Esophagus (tissue), 2 donors: Measurements from ENCODE around the gene DUSP3. TPM values are rescaled to one million over a fixed set of nuclear protein-coding genes. Genes with fewer than 3 reads are reported as not detected.

Experiments
- H3K27ac ChIP-seq, 2 donors: one replicate each; pipeline ENCODE4 v1.5.1; 2013; ENCODE audit warnings: low read depth in 2 of 2, mild to moderate bottlenecking in 2 of 2, inconsistent platforms in 1 of 2, low read length in 1 of 2, moderate library complexity in 1 of 2
- H3K27me3 ChIP-seq, 2 donors: one replicate each; pipeline ENCODE4 v1.6.1; 2013; ENCODE audit warnings: low read length in 2 of 2, control low read depth in 1 of 2, mild to moderate bottlenecking in 1 of 2; ENCODE audit not compliant: insufficient read depth in 2 of 2, control insufficient read depth in 1 of 2
- H3K36me3 ChIP-seq, 2 donors: one replicate each; pipeline ENCODE4 v1.6.1; 2013; ENCODE audit warnings: low read length in 1 of 2; ENCODE audit not compliant: control insufficient read depth in 2 of 2, insufficient read depth in 2 of 2
- H3K4me1 ChIP-seq, 2 donors: one replicate each; pipeline ENCODE4 v1.6.1; 2013; ENCODE audit warnings: low read length in 1 of 2; ENCODE audit not compliant: control insufficient read depth in 2 of 2, insufficient read depth in 2 of 2
- H3K4me3 ChIP-seq, 2 donors: one replicate each; pipeline ENCODE4 v1.5.1; 2013; ENCODE audit warnings: low read length in 2 of 2, mild to moderate bottlenecking in 2 of 2, low read depth in 1 of 2, moderate library complexity in 1 of 2
- H3K9me3 ChIP-seq, 2 donors: one replicate each; pipeline ENCODE4 v1.6.1; 2013; ENCODE audit warnings: mild to moderate bottlenecking in 2 of 2, low read depth in 1 of 2, low read length in 1 of 2, moderate library complexity in 1 of 2; ENCODE audit not compliant: control insufficient read depth in 2 of 2, insufficient read depth in 1 of 2
- WGBS, 2 donors: extraction: QIAGEN DNeasy Blood & Tissue Kit; methylation state at CpG; one replicate each; pipeline ENCODE4 v1.1.7; 2013; 5-methylcytosine and 5-hydroxymethylcytosine counted together
- polyA plus RNA-seq, 2 donors: library from polyadenylated mRNA; stranded (reverse); fragments of 200-250 nt; gene quantifications; one replicate each; pipeline ENCODE4 v1.2.3, GENCODE V29; 2013
- donor health status: healthy with polysubstance abuse.
- donor health status: Bipolar disorder and iron deficiency.

The DUSP3 gene
- polyA plus RNA-seq, 2 donors, result 29.4 to 56.8 TPM

DNA sequence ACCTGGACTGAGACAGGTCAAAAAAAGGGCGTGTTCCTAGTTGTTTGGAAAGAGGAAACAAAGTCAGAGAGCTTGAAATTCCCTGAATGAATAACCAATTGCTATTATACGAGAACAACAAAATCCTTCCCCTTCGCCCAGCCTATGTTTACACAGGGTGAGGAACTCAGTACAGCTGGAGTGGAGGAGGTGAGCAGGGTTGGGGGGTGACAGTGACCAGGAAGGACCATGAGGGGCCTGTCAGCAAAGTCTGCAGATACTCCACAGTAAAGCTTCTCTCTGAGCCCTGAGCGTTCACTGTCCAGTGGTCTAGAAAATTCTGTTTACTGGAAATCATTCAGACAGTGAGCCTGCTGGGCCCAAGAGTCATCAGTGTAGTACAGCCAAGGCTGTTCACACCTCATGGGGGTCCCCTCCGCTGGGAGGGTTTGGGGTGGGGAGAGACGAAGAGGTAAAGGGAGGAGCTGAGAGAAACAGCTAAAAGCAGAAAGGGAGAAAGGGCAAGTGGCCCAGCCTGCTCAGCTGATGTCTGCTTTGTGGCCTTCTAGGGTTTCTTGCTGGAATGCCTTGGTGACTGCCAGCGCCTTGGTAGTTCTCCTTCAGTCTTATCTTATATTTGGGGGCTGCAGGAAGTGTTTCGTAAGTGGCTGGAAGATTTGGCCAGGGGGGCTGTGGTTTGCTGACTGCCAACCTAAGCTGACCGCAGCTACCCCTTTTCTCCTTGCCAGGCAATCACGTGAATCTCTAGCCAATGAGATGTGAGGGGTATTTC is 5.7 kb downstream of the DUSP3 start:
- 70 to 72% methylated on average over 10 of the region's 10 CpGs for WGBS, 2 donors
- peak overlapping the region; percentile 56 to 81 for H3K27ac ChIP-seq
- H3K36me3 ChIP-seq, result peaks cover 7 to 34% of the 10 kb centered on the region in 2 donors

GRCh38 chr17:43771463-43771862 is 7.3 kb downstream of the DUSP3 start:
- no peaks in the 10 kb centered on the region for H3K27me3 ChIP-seq
- H3K9me3 ChIP-seq, result no peaks in the 10 kb centered on the region
- H3K27ac ChIP-seq, result no peak overlapping the region
- peaks cover 3 to 9% of the 10 kb centered on the region in 2 donors for H3K4me1 ChIP-seq
- WGBS, 2 donors, result 90 to 92% methylated on average over 9 of the region's 9 CpGs
- no peak overlapping the region for H3K4me3 ChIP-seq
- H3K36me3 ChIP-seq, result peaks cover 7 to 41% of the 10 kb centered on the region in 2 donors

More for the DNA sequence above, 5.7 kb downstream of the DUSP3 start:
- peaks cover 6 to 9% of the 10 kb centered on the region in 2 donors for H3K4me1 ChIP-seq
- no peaks in the 10 kb centered on the region for H3K27me3 ChIP-seq
- H3K9me3 ChIP-seq, result no peaks in the 10 kb centered on the region
- no peak overlapping the region for H3K4me3 ChIP-seq

- Histone ChIP-seq H3K27me3 (no peaks in the 10 kb centered on the region), H3K4me1 (peaks cover 0 to 9% of the 10 kb centered on the region in 2 donors), H3K27ac (no peak overlapping the region), H3K4me3 (no peak overlapping the region), H3K9me3 (no peaks in the 10 kb centered on the region), H3K36me3 (peaks cover 7 to 41% of the 10 kb centered on the region in 2 donors)
- WGBS, 2 donors, result 80 to 86% methylated on average over 2 of the region's 2 CpGs
Observed at GRCh38 chr17:43770957-43771356, 7.8 kb downstream of the DUSP3 start.

- Histone ChIP-seq H3K9me3 (no peaks in the 10 kb centered on the region), H3K4me1 (peaks cover 0 to 9% of the 10 kb centered on the region in 2 donors), H3K36me3 (peaks cover 7 to 38% of the 10 kb centered on the region in 2 donors), H3K27ac (no peak overlapping the region), H3K4me3 (no peak overlapping the region), H3K27me3 (no peaks in the 10 kb centered on the region)
- 93 to 94% methylated on average over 11 of the region's 11 CpGs for WGBS, 2 donors
Observed at GRCh38 chr17:43769859-43770258, 8.9 kb downstream of the DUSP3 start.

DNA sequence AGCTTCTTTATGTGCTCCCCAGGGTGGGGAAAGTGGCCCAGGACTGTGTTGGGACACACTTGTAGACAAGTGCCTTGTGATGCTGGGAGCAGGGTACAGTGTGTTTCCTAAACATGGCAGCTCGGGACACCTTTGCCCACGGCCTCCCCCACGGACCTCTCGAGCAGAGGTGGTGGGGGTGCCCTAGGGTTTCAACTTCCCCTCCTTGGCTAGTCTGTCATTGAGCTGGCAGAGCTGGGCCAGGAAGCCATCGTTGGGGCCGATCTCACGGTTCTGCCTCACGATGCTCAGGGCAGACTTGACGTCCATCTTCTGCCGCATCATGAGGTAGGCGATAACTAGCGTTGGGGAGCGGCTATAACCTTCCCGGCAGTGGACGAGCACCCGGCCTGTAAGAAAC is 9.4 kb downstream of the DUSP3 start:
- Histone ChIP-seq H3K4me3 (no peak overlapping the region), H3K27ac (no peak overlapping the region), H3K36me3 (peaks cover 7 to 33% of the 10 kb centered on the region in 2 donors), H3K9me3 (no peaks in the 10 kb centered on the region), H3K4me1 (peaks cover 0 to 9% of the 10 kb centered on the region in 2 donors), H3K27me3 (no peaks in the 10 kb centered on the region)
- WGBS, 2 donors, result 90 to 91% methylated on average over 16 of the region's 16 CpGs

GRCh38 chr17:43768943-43769342 is 9.8 kb downstream of the DUSP3 start:
- peaks cover 0 to 9% of the 10 kb centered on the region in 2 donors for H3K4me1 ChIP-seq
- H3K4me3 ChIP-seq, result no peak overlapping the region
- no peaks in the 10 kb centered on the region for H3K9me3 ChIP-seq
- WGBS, 2 donors, result 89 to 92% methylated on average over 7 of the region's 7 CpGs
- H3K36me3 ChIP-seq, result peaks cover 3 to 29% of the 10 kb centered on the region in 2 donors
- no peak overlapping the region for H3K27ac ChIP-seq
- no peaks in the 10 kb centered on the region for H3K27me3 ChIP-seq

DNA sequence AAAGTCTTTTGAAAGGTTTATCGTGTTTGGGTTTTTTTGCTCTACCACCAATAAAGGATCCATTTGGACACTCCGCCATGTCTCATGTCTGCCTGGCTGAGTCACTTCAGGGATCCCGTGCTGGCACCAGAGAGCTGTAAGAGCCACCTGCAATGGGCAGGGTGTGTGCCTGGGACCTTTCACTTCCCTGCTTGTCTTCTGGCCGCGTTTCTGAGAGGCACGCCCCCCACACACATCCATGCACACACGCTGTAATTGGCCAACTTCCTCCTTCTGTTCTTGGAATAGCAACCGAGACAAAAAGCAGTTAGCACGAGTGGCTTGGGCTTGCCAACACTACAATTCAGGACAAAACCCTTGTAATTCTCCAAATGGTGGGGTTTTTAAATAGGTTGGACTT is 10.4 kb downstream of the DUSP3 start:
- Histone ChIP-seq H3K36me3 (peaks cover 1 to 26% of the 10 kb centered on the region in 2 donors), H3K4me1 (peaks cover 0 to 9% of the 10 kb centered on the region in 2 donors), H3K27ac (no peak overlapping the region), H3K4me3 (no peak overlapping the region), H3K27me3 (no peaks in the 10 kb centered on the region), H3K9me3 (no peaks in the 10 kb centered on the region)
- WGBS, 2 donors, result 40 to 41% methylated on average over 9 of the region's 9 CpGs

- Histone ChIP-seq H3K4me3 (no peak overlapping the region), H3K27ac (no peak overlapping the region), H3K36me3 (peaks cover 0 to 25% of the 10 kb centered on the region in 2 donors), H3K4me1 (peaks cover 0 to 9% of the 10 kb centered on the region in 2 donors), H3K27me3 (no peaks in the 10 kb centered on the region), H3K9me3 (no peaks in the 10 kb centered on the region)
- WGBS, 2 donors, result 79 to 80% methylated on average over 5 of the region's 5 CpGs
Observed at GRCh38 chr17:43767713-43768059, 11.1 kb downstream of the DUSP3 start.

GRCh38 chr17:43767053-43767712 is 11.6 kb downstream of the DUSP3 start:
- 82 to 86% methylated on average over 6 of the region's 6 CpGs for WGBS, 2 donors
- peaks cover 0 to 25% of the 10 kb centered on the region in 2 donors for H3K36me3 ChIP-seq

More at GRCh38 chr17:43767053-43767712, 11.6 kb downstream of the DUSP3 start:
- Histone ChIP-seq H3K4me1 (peaks cover 0 to 7% of the 10 kb centered on the region in 2 donors), H3K4me3 (no peak overlapping the region), H3K27ac (no peak overlapping the region), H3K9me3 (no peaks in the 10 kb centered on the region), H3K27me3 (no peaks in the 10 kb centered on the region)
